Osteocyte (in vitro differentiated cells): ENCODE data around the gene DCST2. TPM values are rescaled to one million over a fixed set of nuclear protein-coding genes. Genes with fewer than 3 reads are reported as not detected.
A peak's percentile ranks its signal among the peaks of the same experiment; 100 is the strongest.

ENCODE experiments used
- DNase-seq: peaks from one replicate; pipeline ENCODE4 v3.0.0; 2021; ENCODE audit warnings: mixed read lengths; ENCODE audit not compliant: unreplicated experiment; ENCODE audit errors: extremely low spot score
- H3K27ac Mint-ChIP-seq: one replicate; pipeline ENCODE4 v1.8.0; 2021; ENCODE audit warnings: mild to moderate bottlenecking, mixed read lengths; ENCODE audit not compliant: unreplicated experiment
- H3K27me3 Mint-ChIP-seq: one replicate; pipeline ENCODE4 v1.8.0; 2021; ENCODE audit warnings: mixed read lengths; ENCODE audit not compliant: unreplicated experiment
- H3K36me3 Mint-ChIP-seq: one replicate; pipeline ENCODE4 v1.8.0; 2021; ENCODE audit warnings: mixed read lengths; ENCODE audit not compliant: unreplicated experiment
- H3K4me1 Mint-ChIP-seq: one replicate; pipeline ENCODE4 v1.8.0; 2021; ENCODE audit warnings: mixed read lengths; ENCODE audit not compliant: unreplicated experiment
- H3K4me3 Mint-ChIP-seq: one replicate; pipeline ENCODE4 v1.8.0; 2021; ENCODE audit warnings: mild to moderate bottlenecking, moderate library complexity, mixed read lengths; ENCODE audit not compliant: unreplicated experiment
- H3K9me3 Mint-ChIP-seq: one replicate; pipeline ENCODE4 v1.8.0; 2021; ENCODE audit warnings: mixed read lengths; ENCODE audit not compliant: unreplicated experiment
- CTCF ChIP-seq: fragments of 200-600 bp; sonication (generic); IDR thresholded peaks from 2 replicates; pipeline ENCODE4 v1.5.0; 2021; ENCODE audit warnings: antibody characterized with exemption, mild to moderate bottlenecking, moderate library complexity
- total RNA-seq: library from RNA; stranded (reverse); gene quantifications from 2 replicates; pipeline ENCODE4 v1.2.1, GENCODE V29; 2021

Gene DCST2
- total RNA-seq, 1 donor from 2014 or later, result 0.75 TPM

DNA sequence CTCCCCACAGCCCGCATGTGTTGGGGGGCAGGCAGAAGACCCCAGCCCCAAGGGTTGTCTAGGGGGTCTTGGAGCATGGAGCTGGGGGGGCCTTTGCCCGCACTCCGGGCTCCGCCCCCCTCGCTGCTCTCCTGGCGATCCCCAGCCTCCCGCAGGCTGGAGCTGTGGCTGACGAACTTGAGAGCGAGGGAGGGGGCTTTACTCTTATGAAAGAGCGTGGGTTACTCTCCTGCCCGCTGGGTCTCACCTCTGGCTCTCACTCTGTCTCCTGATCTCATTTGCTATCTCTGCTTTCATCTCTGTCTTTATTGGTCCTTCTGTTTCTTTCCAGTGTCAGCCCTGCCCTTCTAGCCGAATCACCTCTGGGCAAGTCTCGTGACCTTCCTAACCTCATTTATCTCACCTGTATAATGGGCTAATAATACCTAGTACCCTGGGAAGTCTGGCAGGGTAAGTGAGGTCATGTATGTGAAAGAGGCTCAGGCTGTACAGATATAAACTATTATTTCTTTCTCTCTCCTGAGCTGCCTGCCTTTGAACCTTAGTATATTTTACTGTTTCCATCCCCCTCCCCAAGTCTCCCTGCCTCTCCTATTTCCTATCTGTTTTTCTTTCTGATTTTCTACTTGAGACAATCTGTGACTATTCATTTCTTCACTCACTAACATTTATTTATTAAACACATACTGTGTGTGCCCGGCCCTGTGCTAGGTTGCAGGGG is 30.7 kb upstream of the DCST2 start:
- DNase-seq, result no peak
- peak overlapping the region; percentile 71 for H3K4me3 Mint-ChIP-seq
- no peak for TF ChIP-seq CTCF
- peaks cover 30% of the 10 kb centered on the region for H3K4me1 Mint-ChIP-seq
- H3K36me3 Mint-ChIP-seq, result no peaks in the 10 kb centered on the region
- peak overlapping the region; percentile 3 for H3K27ac Mint-ChIP-seq
- H3K9me3 Mint-ChIP-seq, result no peaks in the 10 kb centered on the region
- H3K27me3 Mint-ChIP-seq, result no peaks in the 10 kb centered on the region

DNA sequence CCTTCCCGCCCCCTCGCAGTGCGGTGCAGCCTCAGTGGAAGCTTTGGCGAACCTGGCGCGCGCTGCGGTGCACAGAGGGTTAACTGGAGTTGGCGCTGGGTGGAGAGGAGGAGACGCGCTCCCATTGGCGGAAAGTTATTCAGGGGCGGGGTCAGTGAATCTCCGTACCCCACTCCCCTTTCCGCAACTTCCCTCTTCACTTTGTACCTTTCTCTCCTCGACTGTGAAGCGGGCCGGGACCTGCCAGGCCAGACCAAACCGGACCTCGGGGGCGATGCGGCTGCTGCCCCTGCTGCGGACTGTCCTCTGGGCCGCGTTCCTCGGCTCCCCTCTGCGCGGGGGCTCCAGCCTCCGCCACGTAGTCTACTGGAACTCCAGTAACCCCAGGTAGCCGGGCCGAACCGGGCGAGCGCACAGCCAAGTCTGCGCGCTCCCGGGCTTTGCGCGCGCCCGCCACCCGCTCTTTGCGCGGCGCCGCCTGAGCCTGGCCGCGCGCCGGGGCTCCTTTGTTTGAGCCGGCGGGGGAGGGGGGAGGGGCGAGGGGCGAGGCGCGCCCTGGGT is 30.0 kb upstream of the DCST2 start, which contains the start of gene EFNA4:
TSS of gene EFNA4 (plus strand) at position 191 of the 561 bp plus-strand sequence. CDS start at position 275, 84 bp downstream.
- peak within 1 kb of the TSS; percentile 89 for H3K4me3 Mint-ChIP-seq
- H3K9me3 Mint-ChIP-seq, result no peaks in the 10 kb centered on the region
- no peaks in the 10 kb centered on the region for H3K36me3 Mint-ChIP-seq
- peak within 1 kb of the TSS; percentile 85 for H3K27ac Mint-ChIP-seq
- H3K4me1 Mint-ChIP-seq, result peaks cover 30% of the 10 kb centered on the region
- H3K27me3 Mint-ChIP-seq, result no peaks in the 10 kb centered on the region
- DNase-seq, result peak; percentile 91
- TF ChIP-seq CTCF, result no peak

DNA sequence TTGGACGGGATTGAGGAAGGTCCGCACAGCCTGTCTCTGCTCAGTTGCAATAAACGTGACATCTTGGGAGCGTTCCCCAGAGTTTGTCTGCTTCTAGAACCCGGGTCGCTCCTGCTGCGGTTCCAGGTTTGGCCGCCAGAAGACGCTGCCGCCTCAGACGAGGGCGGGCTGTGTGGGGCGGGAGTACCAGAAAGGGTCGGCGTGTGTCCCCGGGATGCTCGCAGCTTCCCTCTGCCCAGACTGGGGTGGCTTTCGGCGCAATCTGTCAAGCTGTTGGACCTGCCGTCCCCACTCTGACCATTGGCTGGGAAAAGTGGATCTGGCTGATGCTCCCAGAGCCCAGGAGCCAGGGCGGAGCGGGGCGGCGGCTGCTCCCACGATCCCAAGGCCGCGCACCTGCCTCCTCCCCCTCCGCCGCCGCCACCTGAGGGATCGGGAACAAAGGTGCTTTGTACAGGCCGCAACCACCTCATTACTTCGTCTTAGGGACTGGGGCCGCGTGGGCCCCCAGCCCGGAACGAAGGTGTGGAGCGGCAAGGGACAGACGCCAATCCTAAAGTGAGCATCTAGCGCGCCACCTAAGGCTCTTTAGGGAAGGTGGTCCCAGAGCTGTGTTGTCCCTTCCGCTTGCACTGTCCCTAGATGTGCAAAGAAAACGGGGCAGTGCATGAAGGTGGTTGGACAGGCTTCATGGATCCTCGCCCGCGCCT is 29.3 kb upstream of the DCST2 start:
- peak; percentile 77 for TF ChIP-seq CTCF
- Mint-ChIP-seq H3K4me3 (peak overlapping the region; percentile 89), H3K27me3 (no peaks in the 10 kb centered on the region), H3K4me1 (peaks cover 30% of the 10 kb centered on the region), H3K27ac (no peak overlapping the region), H3K9me3 (no peaks in the 10 kb centered on the region), H3K36me3 (peaks cover 5% of the 10 kb centered on the region)
- no peak for DNase-seq

DNA sequence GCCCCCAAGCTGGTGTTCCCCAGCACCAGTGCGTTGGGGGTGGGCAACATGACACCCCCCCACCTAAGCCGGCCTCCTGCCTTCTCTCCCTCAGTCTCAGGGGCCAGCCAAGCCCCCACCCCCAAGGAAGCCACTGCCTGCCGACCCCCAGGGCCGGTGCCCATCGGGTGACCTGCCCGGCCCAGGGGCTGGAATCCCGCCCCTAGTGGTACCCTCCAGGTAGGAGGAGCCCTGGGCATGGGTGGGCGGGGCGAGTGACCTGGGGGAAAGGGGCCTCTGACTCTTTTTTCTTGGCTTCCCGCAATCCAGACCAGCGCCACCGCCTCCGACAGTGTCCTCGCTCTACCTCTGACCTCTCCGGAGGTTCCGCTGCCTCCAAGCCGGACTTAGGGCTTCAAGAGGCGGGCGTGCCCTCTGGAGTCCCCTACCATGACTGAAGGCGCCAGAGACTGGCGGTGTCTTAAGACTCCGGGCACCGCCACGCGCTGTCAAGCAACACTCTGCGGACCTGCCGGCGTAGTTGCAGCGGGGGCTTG is 28.6 kb upstream of the DCST2 start:
- Mint-ChIP-seq H3K27ac (no peak overlapping the region), H3K4me3 (no peak overlapping the region), H3K4me1 (peaks cover 30% of the 10 kb centered on the region)

More for the DNA sequence above, 28.6 kb upstream of the DCST2 start:
- no peaks in the 10 kb centered on the region for H3K27me3 Mint-ChIP-seq
- no peak for DNase-seq
- H3K9me3 Mint-ChIP-seq, result no peaks in the 10 kb centered on the region
- H3K36me3 Mint-ChIP-seq, result peaks cover 8% of the 10 kb centered on the region
- TF ChIP-seq CTCF, result no peak
